ENCODE data around the gene RPTOR.

Gene RPTOR

DNA sequence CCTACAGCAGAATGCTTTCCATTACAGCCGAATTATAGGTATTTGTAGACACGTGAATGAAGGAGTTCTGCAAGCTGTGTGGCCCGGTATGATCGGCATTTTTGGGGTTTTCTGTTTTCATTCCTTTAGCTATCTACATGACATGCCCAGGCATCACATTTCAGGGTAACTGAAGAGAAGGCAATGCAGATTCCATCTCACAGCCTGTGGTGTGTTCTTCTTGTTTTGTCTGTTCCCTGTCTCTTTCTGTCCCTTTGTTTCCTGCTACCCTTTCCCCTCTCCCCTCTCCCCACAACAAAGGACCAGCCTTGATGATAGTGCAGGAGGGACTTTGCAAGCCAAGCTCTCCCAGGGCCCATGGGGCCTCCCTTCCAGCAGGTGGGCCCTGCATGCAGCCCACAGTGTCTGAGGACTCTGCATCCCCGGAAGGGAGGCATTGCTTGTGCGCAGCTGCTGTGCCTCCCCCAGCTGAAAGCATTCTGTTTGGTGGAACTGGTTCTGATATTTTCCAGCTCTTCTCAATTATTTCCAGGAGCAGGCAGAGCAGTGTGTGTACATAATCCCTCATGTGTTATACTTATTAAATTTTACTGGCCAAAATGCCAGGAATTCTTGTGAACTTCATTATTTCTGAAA lies 207.4 kb downstream of the RPTOR start:
- DNase-seq (ENCODE audit: low spot score): no peak
- in situ Hi-C loops (cut with MboI; ENCODE audit: low sequenced_read_pairs, unreplicated experiment): no loop called here
- TF ChIP-seq, protein P1, sequence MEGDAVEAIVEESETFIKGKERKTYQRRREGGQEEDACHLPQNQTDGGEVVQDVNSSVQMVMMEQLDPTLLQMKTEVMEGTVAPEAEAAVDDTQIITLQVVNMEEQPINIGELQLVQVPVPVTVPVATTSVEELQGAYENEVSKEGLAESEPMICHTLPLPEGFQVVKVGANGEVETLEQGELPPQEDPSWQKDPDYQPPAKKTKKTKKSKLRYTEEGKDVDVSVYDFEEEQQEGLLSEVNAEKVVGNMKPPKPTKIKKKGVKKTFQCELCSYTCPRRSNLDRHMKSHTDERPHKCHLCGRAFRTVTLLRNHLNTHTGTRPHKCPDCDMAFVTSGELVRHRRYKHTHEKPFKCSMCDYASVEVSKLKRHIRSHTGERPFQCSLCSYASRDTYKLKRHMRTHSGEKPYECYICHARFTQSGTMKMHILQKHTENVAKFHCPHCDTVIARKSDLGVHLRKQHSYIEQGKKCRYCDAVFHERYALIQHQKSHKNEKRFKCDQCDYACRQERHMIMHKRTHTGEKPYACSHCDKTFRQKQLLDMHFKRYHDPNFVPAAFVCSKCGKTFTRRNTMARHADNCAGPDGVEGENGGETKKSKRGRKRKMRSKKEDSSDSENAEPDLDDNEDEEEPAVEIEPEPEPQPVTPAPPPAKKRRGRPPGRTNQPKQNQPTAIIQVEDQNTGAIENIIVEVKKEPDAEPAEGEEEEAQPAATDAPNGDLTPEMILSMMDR (IDR thresholded peaks at IDR 0.05; ENCODE audit: borderline replicate concordance, control extremely low read depth, extremely low read depth, insufficient read depth, missing control alignments): no peak

GRCh38 chr17:80753685-80754345 lies 209.2 kb downstream of the RPTOR start:
- DNase-seq (ENCODE audit: low spot score): no peak
- TF ChIP-seq, protein P1 (IDR thresholded peaks at IDR 0.05; ENCODE audit: borderline replicate concordance, control extremely low read depth, extremely low read depth, insufficient read depth, missing control alignments): no peak
- in situ Hi-C loops (cut with MboI; ENCODE audit: low sequenced_read_pairs, unreplicated experiment): no loop called here

DNA sequence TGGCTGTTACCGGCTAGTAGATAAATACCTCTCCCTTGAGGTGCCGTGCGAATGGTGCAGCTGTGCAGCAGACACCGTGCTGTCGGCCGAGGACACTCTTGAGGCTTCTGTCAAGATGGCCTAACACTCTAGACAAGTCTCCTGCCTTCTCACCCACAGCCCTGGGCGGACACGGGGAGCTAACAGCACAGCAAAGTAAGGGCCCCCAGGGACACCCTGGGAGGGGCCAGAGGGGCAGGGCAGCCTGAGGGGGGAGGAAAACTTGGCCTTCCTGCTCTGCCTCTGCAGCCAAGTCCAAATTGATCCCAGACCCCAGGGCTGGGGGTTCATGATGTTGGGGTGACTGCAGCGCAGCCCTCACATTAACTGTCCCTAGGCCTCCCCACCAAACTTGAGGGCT lies 210.2 kb downstream of the RPTOR start:
- TF ChIP-seq, protein P1 (IDR thresholded peaks at IDR 0.05; ENCODE audit: borderline replicate concordance, control extremely low read depth, extremely low read depth, insufficient read depth, missing control alignments): no peak
- in situ Hi-C loops (cut with MboI; ENCODE audit: low sequenced_read_pairs, unreplicated experiment): no loop called here
- no peak for DNase-seq (ENCODE audit: low spot score)

- in situ Hi-C loops (cut with MboI; ENCODE audit: low sequenced_read_pairs, unreplicated experiment): no loop called here
- TF ChIP-seq, protein P1 (IDR thresholded peaks at IDR 0.05; ENCODE audit: borderline replicate concordance, control extremely low read depth, extremely low read depth, insufficient read depth, missing control alignments): no peak
- DNase-seq (ENCODE audit: low spot score): no peak
Observed at GRCh38 chr17:80755650-80756405, 211.2 kb downstream of the RPTOR start.

GRCh38 chr17:80758481-80759376 lies 214.1 kb downstream of the RPTOR start:
- in situ Hi-C loops (cut with MboI; ENCODE audit: low sequenced_read_pairs, unreplicated experiment): no loop called here
- no peak for DNase-seq (ENCODE audit: low spot score)
- TF ChIP-seq, protein P1 (IDR thresholded peaks at IDR 0.05; ENCODE audit: borderline replicate concordance, control extremely low read depth, extremely low read depth, insufficient read depth, missing control alignments): no peak

DNA sequence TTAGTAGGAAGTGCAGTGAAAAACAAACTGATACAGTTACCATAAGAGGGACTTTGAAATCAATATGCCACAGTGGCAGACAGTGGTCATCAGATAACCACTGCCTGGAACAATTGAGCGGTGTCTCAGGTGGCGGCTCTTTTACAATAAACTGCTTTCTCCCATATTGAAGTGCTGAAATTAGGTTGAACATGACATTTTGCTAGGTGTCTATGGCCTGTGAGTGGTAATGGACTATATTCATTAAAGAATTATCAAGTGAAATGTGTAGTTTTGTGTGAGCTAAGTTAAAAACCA lies 214.7 kb downstream of the RPTOR start:
- in situ Hi-C loops (cut with MboI; ENCODE audit: low sequenced_read_pairs, unreplicated experiment): no loop called here
- TF ChIP-seq, protein P1 (IDR thresholded peaks at IDR 0.05; ENCODE audit: borderline replicate concordance, control extremely low read depth, extremely low read depth, insufficient read depth, missing control alignments): no peak
- DNase-seq (ENCODE audit: low spot score): no peak

All from GM13976 (cell line).